PC-9 (cell line): ENCODE measurements around the gene IL10. TPM values are rescaled to one million over a fixed set of nuclear protein-coding genes. Genes with fewer than 3 reads are reported as not detected.

Source experiments
- BruUV-seq: library from RNA; stranded (reverse); fragments of 400-500 nt; replicated peaks from 2 replicates; lab custom pipeline; 2021; lab: Mats Ljungman, UMichigan
- CTCF ChIA-PET: fragments of 300-600 bp; sonication (Branson Sonifier 250); formaldehyde crosslinking; loops from one replicate; lab custom pipeline; 2022; ENCODE audit warnings: antibody characterized with exemption; lab: Charles Lee
- POLR2A ChIA-PET: fragments of 300-600 bp; sonication (Branson Sonifier 250); formaldehyde crosslinking; loops from one replicate; lab custom pipeline; 2022; ENCODE audit warnings: antibody characterized with exemption; ENCODE audit not compliant: unreplicated experiment; lab: Charles Lee
- DNase-seq, 2 experiments: peaks; one replicate each; pipeline versions ENCODE4 v3.0.0 to v3.0.0-alpha.2; 2015 to 2022; ENCODE audit warnings: mixed read lengths in 1 of 2
- H2AFZ ChIP-seq: fragments of 200-600 bp; sonication (generic); 2 replicates; pipeline ENCODE4 v1.8.1; 2017; ENCODE audit warnings: antibody characterized with exemption
- H3F3A ChIP-seq: fragments of 200-600 bp; sonication (generic); 2 replicates; pipeline ENCODE4 v1.8.1; 2017; ENCODE audit warnings: antibody characterized with exemption, mild to moderate bottlenecking, low read depth; ENCODE audit not compliant: insufficient read depth
- H3K27ac ChIP-seq: fragments of 200-600 bp; sonication (generic); 2 replicates; pipeline ENCODE4 v1.6.1; 2016; ENCODE audit warnings: mixed run types
- H3K27me3 ChIP-seq: fragments of 200-600 bp; sonication (generic); 2 replicates; pipeline ENCODE4 v1.6.1; 2016; ENCODE audit warnings: low read depth, mixed run types; ENCODE audit not compliant: insufficient read depth
- H3K36me3 ChIP-seq: fragments of 200-600 bp; sonication (generic); 2 replicates; pipeline ENCODE4 v1.6.1; 2016; ENCODE audit warnings: low read depth, mixed run types
- H3K4me1 ChIP-seq: fragments of 200-600 bp; sonication (generic); replicated peaks from 2 replicates; pipeline ENCODE4 v1.6.1; 2016; ENCODE audit warnings: mixed run types; ENCODE audit not compliant: insufficient read depth
- H3K4me2 ChIP-seq: fragments of 200-600 bp; sonication (generic); 2 replicates; pipeline ENCODE4 v1.6.1; 2017; ENCODE audit warnings: mixed run types
- H3K4me3 ChIP-seq: fragments of 200-600 bp; sonication (generic); 2 replicates; pipeline ENCODE4 v1.6.1; 2016; ENCODE audit warnings: mixed run types
- H3K79me2 ChIP-seq: fragments of 200-600 bp; sonication (generic); 2 replicates; pipeline ENCODE4 v1.6.1; 2017; ENCODE audit warnings: low read depth, mixed run types
- H3K9me2 ChIP-seq: fragments of 200-600 bp; sonication (generic); 2 replicates; pipeline ENCODE4 v1.8.1; 2017; ENCODE audit warnings: mild to moderate bottlenecking; ENCODE audit not compliant: insufficient read depth
- H3K9me3 ChIP-seq: fragments of 200-600 bp; sonication (generic); 2 replicates; pipeline ENCODE4 v1.8.1; 2016; ENCODE audit warnings: low read depth; ENCODE audit not compliant: insufficient read depth
- H4K20me1 ChIP-seq: fragments of 200-600 bp; sonication (generic); 2 replicates; pipeline ENCODE4 v1.8.1; 2017; ENCODE audit not compliant: insufficient read depth
- CTCF ChIP-seq: fragments of 200-600 bp; sonication (generic); conservative IDR thresholded peaks from 2 replicates; pipeline ENCODE4 v1.6.1; 2017; ENCODE audit warnings: mixed run types, antibody characterized with exemption, mild to moderate bottlenecking, moderate library complexity
- EZH2 ChIP-seq: fragments of 200-600 bp; sonication (generic); IDR thresholded peaks from 2 replicates; pipeline ENCODE4 v1.8.0; 2017; ENCODE audit warnings: antibody characterized with exemption, low read depth
- intact Hi-C: fragments of 100-400 bp; cut with micrococcal nuclease; formaldehyde crosslinking; loops from one replicate; pipeline ENCODE4 v1.10.0; 2022; ENCODE audit not compliant: unreplicated experiment
- total RNA-seq: library from RNA; stranded (reverse); gene quantifications from 2 replicates; pipeline ENCODE4 v1.2.3, GENCODE V29; 2021

Gene IL10
- total RNA-seq, 1 experiment from 2014 or later: not detected

GRCh38 chr1:206784471-206784903, 12.2 kb upstream of the IL10 start:
- intact Hi-C loops: no loop called here
- Histone ChIP-seq H3K4me2 (no peak overlapping the region), H3K27me3 (peaks cover 4% of the 10 kb centered on the region; the same call in 1 of the 2 replicates), H3F3A (no peaks in the 10 kb centered on the region), H3K9me3 (no peaks in the 10 kb centered on the region), H3K4me3 (no peak overlapping the region), H3K27ac (no peak overlapping the region), H3K9me2 (no peaks in the 10 kb centered on the region), H4K20me1 (no peaks in the 10 kb centered on the region), H3K36me3 (no peaks in the 10 kb centered on the region), H2AFZ (no peak overlapping the region), H3K79me2 (no peaks in the 10 kb centered on the region), H3K4me1 (peaks cover 2% of the 10 kb centered on the region)
- CTCF ChIA-PET: no interaction called here
- no peak for DNase-seq
- POLR2A ChIA-PET: no interaction called here
- BruUV-seq: no TSS peak
- TF ChIP-seq EZH2: no peak
- no peak for TF ChIP-seq CTCF

- Histone ChIP-seq H3K9me3 (no peaks in the 10 kb centered on the region), H4K20me1 (no peaks in the 10 kb centered on the region), H3K36me3 (no peaks in the 10 kb centered on the region), H3K9me2 (no peaks in the 10 kb centered on the region), H3K79me2 (no peaks in the 10 kb centered on the region), H3K4me1 (peaks cover 12% of the 10 kb centered on the region), H2AFZ (no peak overlapping the region), H3K4me3 (no peak overlapping the region), H3K27me3 (no peaks in the 10 kb centered on the region), H3K4me2 (no peak overlapping the region), H3K27ac (no peak overlapping the region), H3F3A (no peaks in the 10 kb centered on the region)
- no TSS peak for BruUV-seq
- TF ChIP-seq EZH2 (no peak), CTCF (no peak)
- POLR2A ChIA-PET: no interaction called here
- intact Hi-C loops: no loop called here
- DNase-seq: no peak
- CTCF ChIA-PET: no interaction called here
Observed at GRCh38 chr1:206783506-206783905, 11.2 kb upstream of the IL10 start.

GRCh38 chr1:206782448-206782847, 10.2 kb upstream of the IL10 start:
- H2AFZ ChIP-seq: no peak overlapping the region
- TF ChIP-seq EZH2 (no peak), CTCF (no peak)
- BruUV-seq: no TSS peak
- no peaks in the 10 kb centered on the region for H3K27me3 ChIP-seq
- no peak overlapping the region for H3K4me3 ChIP-seq
- H3K9me2 ChIP-seq: no peaks in the 10 kb centered on the region
- ChIA-PET POLR2A (no interaction called here), CTCF (no interaction called here)
- peaks cover 15% of the 10 kb centered on the region for H3K4me1 ChIP-seq
- no peaks in the 10 kb centered on the region for H3K9me3 ChIP-seq
- H4K20me1 ChIP-seq: no peaks in the 10 kb centered on the region
- no peak overlapping the region for H3K4me2 ChIP-seq
- no peaks in the 10 kb centered on the region for H3F3A ChIP-seq
- no peaks in the 10 kb centered on the region for H3K79me2 ChIP-seq
- intact Hi-C loops: no loop called here
- no peaks in the 10 kb centered on the region for H3K36me3 ChIP-seq
- DNase-seq: no peak
- H3K27ac ChIP-seq: no peak overlapping the region
